Esophagus muscularis mucosa (tissue), 4 donors: Measurements from ENCODE around the gene SEC24D.

Experiments
- EP300 ChIP-seq: sonication (generic); formaldehyde crosslinking; IDR thresholded peaks from one replicate; pipeline ENCODE4 v1.6.1; 2017; ENCODE audit warnings: antibody characterized with exemption
- POLR2A ChIP-seq: fragments of 450-650 bp; IDR thresholded peaks from one replicate; pipeline ENCODE4 v1.6.1; 2017; ENCODE audit warnings: antibody characterized with exemption, moderate library complexity, mild to moderate bottlenecking, low read depth
- POLR2AphosphoS5 ChIP-seq, 2 donors: sonication (generic); formaldehyde crosslinking; IDR thresholded peaks; one replicate each; pipeline ENCODE4 v1.6.1; 2017; ENCODE audit warnings: antibody characterized with exemption in 2 of 2
- TF ChIP-seq, protein P1 (sequence below), 3 experiments: fragments of 200-600 bp in 2 of 3; fragments of 450-650 bp in 1 of 3; sonication (generic) in 2 of 3; IDR thresholded peaks; one replicate each; pipeline ENCODE4 v1.5.1; 2017 to 2019; ENCODE audit warnings: antibody characterized with exemption in 3 of 3, mild to moderate bottlenecking in 2 of 3, moderate library complexity in 1 of 3

- no peak for TF ChIP-seq POLR2AphosphoS5 (IDR thresholded peaks at IDR 0.05)
- no peak for TF ChIP-seq POLR2A
- no peak for TF ChIP-seq EP300
- TF ChIP-seq, protein P1, sequence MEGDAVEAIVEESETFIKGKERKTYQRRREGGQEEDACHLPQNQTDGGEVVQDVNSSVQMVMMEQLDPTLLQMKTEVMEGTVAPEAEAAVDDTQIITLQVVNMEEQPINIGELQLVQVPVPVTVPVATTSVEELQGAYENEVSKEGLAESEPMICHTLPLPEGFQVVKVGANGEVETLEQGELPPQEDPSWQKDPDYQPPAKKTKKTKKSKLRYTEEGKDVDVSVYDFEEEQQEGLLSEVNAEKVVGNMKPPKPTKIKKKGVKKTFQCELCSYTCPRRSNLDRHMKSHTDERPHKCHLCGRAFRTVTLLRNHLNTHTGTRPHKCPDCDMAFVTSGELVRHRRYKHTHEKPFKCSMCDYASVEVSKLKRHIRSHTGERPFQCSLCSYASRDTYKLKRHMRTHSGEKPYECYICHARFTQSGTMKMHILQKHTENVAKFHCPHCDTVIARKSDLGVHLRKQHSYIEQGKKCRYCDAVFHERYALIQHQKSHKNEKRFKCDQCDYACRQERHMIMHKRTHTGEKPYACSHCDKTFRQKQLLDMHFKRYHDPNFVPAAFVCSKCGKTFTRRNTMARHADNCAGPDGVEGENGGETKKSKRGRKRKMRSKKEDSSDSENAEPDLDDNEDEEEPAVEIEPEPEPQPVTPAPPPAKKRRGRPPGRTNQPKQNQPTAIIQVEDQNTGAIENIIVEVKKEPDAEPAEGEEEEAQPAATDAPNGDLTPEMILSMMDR (IDR thresholded peaks at IDR 0.05): no peak
These were observed 73.8 kb downstream of the SEC24D start for GRCh38 chr4:118762155-118762554.
